Measurements from ENCODE around the gene TYR.
"Not testable (repeated sequence)": the region's sequence is repeated elsewhere in the genome, so short reads cannot be mapped to it uniquely, and the experiment has no call there.

TYR gene

DNA sequence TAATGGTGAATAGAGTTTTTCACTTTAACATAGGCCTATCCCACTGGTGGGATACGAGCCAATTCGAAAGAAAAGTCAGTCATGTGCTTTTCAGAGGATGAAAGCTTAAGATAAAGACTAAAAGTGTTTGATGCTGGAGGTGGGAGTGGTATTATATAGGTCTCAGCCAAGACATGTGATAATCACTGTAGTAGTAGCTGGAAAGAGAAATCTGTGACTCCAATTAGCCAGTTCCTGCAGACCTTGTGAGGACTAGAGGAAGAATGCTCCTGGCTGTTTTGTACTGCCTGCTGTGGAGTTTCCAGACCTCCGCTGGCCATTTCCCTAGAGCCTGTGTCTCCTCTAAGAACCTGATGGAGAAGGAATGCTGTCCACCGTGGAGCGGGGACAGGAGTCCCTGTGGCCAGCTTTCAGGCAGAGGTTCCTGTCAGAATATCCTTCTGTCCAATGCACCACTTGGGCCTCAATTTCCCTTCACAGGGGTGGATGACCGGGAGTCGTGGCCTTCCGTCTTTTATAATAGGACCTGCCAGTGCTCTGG lies at the start of gene TYR:
Gene TYR, plus strand, starts transcription at position 185 of the 541 bp plus-strand sequence. Its CDS starts 79 bp downstream, at position 264.
- DNase-seq, result no peak

DNA sequence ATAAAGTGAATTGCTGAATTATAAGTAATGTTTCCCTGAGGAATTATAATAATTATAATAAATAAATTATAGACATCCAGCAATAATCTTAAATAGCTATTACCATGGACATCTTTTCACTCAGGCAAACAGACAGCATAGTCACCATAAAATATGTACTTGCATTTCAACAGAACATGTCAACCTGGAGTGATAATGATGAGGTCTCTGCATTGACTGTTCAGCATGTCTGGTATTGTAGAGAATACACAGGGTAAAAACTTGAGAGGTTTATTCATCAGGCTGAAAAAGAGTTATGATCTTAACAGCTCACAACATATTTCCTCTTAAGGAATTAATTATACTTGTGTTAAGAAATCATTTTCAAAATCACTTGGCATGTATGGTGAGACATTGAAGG lies 41.1 kb upstream of the TYR start:
- DNase-seq, result no peak

DNA sequence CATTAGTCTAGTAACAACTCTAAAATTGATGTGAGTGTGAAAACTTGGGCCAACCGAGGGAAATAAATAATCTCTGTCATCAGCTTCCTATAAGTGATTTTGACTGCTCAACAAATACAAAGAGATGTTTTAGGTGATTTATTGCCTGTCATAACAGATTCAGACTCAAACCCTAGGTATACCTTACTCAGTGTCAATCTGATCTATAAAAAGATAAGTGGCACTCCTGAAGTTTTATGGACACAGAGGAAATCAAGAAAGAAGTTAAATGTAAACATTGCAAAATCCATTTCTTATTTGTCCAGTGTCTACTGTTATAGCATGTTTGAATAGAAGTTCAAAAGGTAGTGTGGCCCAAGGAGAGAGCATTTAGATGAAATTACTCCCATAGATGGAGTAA lies 30.4 kb upstream of the TYR start:
- no peak for DNase-seq

DNA sequence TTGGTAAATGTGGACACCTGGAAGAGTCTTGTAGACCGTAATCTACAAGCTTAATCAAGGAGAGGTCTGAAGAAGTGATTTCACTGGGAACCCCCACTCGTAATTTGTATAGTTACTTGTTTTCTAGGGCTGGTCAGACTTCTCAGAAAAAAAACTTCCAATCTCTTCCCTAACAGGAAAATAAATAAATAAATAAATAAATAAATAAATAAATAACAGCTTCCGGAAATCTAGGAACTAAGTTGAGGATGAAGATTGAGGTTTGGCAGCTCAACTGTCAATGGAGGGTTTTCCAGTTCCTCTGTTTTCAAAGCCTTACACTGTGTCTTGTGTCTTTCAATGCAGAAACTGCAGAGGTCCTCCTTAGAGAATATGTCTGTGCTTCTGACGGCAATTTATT lies 17.7 kb upstream of the TYR start:
- no peak for DNase-seq

DNA sequence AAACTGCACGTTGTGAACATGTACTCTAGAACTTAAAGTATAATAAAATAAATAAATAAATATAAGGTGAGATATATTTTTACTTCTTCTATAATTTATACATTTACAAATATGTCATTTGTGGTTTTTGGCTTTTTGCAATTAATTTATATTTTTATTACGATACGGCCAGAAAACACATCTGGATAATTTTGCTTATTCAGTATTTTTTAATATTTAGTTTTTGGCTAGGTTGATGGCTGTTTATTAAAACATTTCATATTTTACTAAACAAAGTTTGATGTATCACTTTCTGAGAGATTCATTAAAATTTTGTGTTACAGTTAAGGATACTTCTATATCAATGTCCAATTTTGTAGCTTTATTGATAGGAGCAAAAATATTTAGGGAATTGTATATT lies 15.7 kb upstream of the TYR start:
- DNase-seq, result no peak

DNA sequence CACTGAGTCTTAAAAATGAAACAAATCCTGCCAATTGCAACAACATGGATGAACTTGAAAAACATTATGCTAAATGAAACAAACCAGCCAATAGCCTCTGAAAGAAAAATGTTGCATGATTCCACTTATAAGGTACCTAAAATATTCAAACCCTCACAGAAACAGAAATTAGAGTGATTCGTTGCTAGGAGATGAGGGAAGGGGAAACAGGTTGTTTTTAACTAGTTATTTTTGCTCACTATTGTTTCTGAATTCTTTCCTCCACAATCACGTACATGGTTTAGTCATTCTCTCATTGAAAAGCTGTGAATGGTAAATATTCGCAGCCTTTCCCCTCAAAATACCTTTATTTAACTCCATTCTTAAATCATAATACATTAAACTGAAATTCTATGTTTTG lies 14.0 kb upstream of the TYR start:
- DNase-seq, result no peak

DNA sequence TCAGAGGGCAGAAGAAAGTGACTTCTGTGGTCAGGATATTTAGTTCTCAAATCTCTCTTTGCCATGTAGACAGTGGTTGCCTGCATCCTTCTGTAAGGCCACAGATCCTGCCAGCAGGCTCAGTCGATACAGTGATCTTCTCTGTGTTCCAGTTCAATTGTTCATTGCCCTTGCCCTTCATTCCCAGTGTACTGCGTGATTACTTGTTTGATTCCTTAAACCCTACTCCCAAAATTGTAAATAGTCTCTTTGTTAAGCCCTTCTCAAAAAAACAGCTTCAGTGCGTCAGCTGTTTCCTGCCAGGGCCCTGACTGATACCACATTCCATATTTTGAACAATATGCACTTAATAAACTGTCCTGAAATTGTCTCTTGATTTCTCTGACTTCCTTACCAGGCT lies 9.3 kb upstream of the TYR start:
- no peak for DNase-seq

DNA sequence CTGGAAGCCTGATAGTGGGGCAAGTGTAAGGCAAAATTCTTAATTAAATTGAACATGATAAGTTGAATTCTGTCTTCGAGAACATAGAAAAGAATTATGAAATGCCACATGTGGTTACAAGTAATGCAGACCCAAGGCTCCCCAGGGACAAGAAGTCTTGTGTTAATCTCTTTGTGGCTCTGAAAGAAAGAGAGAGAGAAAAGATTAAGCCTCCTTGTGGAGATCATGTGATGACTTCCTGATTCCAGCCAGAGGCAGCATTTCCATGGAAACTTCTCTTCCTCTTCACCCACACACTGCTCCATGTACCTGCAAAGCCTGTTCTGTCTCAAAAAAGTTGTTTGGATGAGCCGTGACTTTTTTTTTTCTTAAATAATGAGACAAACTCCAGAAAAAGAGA lies 1.9 kb upstream of the TYR start:
- no peak for DNase-seq

DNA sequence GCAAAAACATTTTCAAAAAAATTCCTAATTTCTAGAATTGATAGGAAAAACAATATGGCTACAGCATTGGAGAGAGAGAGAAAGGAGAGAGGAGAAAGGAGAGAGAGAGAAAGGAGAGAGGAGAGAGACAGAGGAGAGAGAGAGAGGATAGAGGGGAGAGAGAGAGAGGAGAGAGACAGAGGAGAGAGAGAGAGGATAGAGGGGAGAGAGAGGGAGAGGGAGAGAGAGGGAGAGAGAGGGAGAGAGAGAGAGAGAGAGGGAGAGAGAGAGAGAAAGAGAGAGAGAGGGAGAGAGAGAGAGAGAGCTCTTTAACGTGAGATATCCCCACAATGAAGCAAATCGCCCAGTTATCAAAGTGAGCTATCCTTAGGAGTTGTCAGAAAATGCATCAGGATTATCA lies 737 bp upstream of the TYR start:
- DNase-seq, result no peak

DNA sequence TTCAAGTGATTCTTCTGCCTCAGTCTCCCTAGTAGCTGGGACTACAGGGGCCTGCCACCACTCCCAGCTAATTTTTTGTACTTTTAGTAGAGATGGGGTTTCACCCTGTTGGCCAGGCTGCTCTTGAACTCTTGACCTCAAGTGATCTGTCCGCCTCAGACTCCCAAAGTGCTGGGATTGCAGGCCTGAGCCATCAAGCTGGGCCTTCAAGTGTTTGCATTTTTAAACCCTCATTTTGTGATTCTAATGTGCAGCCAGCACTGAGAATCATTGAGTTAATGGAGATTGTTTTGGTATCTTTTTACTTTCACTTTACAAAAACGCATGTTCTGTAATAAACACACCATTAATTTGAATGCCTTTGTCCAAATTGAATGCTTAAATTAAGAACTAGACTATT lies 3.4 kb downstream of the TYR start:
- DNase-seq, result no peak

DNA sequence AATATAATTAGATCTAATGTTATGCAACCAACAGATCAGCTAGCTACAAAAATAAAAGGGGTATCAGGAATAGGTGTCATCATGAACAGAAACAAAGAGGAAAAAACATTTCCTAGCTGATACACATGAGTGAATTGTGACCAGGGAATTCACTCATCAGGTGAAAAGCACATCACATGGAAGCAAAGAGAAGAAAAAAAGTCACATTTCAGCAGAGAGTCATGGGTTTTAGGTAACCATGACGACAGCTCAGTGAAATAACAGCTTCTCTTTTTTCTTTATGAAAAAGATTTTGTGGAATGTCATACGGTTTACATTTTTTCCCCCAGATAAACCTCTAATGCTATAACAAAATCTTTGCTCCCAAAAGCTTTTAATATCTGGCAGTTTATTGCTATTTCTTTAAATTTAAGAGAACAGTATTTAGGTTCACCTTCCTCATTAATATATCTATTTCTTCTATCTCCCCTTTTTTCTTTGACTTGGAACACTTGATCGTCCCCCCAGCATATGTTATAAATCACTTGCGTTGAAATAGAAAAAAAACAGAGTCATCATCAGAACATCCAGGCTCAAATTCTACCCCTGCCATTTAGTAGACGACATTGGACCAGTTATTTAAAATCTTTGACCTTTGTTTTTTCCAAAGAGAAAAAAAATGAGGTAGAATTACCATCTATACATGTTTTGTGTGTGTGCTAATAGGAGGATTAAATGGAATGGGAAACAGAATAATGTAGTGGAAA lies 5.3 kb downstream of the TYR start:
- DNase-seq, result no peak

DNA sequence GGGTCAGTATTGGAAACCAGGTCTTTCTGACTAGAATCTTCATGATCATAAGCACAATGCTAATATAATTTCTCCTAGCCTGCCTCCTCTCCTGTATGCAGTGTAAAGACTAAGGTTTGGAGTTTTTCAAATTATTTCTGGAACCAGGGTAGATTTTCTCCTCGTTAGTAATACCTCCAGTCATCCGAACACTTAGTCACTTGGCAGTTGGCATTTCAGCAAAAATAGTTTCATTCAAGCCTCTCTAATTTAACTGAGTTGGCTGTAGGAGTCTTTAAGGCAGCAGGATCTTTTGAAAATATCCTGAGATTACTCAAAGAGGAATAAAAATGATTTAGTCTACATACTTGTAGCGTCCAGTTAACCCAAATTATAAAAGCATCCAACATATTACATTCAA lies 6.3 kb downstream of the TYR start:
- no peak for DNase-seq

DNA sequence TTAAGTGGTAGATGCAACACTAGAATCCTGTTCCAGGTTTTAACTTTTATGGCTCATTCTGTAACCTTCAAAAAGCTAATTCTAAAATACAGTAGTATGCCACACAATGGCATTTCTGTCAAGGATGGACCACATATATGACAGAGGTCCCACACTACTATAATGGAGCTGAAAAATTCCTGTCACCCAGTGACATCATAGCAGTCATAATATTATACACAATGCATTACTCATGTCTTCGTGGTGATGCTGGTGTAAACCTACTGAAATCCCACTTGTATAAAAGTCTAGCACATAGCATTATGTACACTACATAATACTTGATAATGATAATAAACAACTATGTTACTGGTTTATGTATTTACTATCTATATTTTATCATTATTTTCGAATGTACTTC lies 12.1 kb downstream of the TYR start:
- DNase-seq, result no peak

DNA sequence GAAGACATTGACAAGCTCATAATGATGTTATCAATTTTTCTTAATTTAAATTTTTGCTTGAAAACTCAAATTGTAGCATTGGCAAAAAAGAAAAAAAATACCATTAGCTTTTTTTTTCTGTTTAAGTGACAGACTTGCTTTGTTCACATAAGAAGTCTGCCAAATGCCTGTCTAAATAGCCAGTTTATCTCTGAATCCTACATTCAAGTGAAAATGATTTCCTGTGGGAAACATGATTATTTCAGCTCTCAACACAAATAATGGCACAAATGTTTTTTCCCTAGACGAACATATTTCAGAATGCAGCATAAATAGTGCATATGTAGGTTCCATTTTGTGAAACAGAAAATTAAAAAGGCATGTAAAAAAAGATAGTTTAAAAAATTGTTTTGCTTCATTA lies 23.5 kb downstream of the TYR start:
- no peak for DNase-seq

DNA sequence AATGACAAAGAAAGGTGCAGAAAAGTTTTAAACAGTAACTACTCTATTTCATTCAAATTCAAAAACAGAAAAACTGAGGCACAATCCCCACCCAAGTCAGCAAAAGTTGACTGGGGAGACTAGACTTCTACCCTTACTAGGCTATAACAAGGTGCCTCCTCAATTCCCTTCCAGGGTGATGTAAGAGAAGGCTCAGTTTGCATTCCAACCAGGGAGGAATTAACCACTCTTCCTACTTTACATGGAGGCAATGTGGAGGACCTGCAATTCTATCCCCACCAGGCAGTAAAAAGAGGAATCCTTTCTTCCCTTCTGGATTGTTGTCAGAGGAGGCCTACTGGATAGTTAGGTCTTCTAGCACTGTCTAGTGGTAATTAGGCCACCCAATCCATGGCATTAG lies 26.1 kb downstream of the TYR start:
- DNase-seq, result no peak

DNA sequence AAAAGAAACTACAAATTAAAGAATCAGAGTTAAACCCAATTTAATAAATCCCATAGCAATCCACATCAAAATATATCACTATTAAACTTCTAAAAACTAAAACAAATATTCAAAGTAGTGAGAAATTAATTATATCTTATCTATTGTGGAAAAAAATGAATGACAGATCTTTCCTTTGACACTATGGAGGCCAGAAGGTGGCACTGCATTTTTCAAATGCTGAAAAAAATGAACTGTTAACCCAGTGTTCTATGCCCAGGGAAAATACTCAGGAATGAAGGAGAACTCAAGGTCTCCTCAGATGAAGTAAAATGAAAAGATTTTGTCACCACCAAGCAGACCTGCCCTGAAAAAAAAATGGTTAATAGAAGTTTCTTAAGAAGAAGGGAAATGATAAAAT lies 27.7 kb downstream of the TYR start:
- no peak for DNase-seq

DNA sequence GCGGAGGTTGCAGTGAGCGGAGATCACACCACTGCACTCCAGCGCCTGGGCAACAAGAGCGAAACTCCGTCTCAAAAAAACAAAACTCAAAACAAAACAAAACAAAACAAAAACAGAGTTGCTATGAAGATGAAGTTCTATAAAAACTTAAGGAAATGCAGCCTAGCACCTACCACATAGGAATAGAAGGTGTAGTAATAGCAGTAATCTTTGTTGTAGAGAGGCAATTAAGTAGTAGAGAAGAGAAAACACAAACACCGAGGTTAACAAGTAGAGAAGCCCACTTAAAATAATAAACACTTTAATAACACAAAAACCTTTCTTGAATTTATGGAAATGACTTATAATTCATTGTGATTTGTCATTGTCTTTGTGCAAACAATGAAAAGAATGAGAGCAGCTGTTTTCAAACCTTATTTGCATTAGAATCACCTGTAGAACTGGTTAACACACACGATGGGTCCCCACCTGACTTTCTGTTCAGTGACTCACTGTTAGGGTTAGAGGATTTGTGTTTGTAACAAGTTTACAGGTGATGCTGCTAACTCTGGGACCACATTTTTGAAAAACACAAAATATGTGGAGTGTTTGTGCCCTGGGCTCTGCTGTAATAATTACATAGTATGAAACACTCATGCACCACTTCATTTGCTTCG lies 43.1 kb downstream of the TYR start:
- DNase-seq, result no peak

DNA sequence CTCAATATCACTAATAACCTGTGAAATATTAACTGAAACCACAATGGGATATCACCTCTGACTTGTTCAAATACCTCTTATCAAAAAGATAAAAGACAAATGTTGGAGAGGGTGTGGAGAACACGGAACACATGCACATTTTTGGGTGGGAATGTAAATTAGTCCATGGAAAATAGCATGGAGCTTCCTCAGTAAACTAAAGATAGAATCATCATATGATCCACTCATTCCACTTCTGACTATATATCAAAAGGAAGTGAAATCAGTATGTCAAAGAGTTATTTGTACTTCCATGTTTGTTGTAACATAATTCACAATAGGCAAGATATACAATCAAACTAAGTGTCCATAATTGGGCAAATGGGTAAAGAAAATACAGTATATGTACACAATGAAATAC lies 57.4 kb downstream of the TYR start:
- no peak for DNase-seq

DNA sequence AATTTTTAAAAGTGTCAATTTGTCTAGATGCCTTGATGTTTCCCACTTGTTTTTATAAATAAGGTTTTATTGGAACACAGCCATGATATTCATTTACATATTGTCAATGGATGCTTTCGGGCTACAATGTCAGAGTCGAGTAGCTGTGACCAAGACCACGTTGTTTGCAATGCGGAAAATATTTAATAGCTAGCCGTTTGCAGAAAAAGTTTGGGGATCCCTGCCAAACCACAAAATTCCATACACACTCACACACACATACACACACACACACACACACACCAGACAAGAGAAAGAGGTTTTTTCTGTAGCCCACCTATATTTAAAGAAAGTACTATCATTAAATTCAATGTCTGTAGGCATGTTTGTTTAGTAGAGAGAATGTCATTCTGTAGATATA lies 58.3 kb downstream of the TYR start:
- no peak for DNase-seq

DNA sequence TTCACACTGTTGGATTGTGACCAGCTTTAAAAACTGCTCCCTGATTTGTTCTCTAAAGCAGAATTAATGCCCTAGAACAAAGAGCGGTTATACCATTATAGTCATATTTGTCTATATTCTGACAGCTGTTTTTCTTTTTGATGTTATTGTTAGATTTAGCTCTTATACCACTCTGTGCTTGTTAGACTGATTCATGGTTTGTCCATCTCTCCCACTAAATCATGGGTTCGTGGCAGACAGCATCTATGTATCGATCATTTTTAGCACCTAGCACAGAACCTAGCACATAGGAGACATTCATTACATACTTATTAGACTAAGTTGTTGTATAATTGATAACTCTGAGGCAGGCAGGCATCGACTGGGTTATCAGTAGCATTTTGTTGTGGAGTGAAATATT lies 69.3 kb downstream of the TYR start:
- DNase-seq, result not testable (repeated sequence)

DNA sequence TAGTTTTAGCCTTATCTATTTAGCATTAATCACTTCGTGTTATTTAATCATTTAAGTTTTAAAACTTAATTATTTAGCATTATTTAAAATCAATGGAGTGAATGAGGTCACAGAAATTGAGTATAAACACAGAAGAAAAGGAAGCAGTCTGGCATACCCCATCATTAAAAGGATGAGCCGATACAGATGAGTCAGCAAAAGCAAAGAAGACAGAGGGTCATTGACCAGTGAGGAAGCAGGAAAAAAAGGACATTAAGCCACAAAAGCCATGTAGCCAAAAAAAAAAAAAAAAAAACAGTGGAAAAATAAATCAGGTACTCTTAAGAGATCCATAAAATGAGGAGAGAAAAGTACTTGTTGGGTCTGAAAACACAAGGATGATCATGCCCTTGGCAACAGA lies 71.5 kb downstream of the TYR start:
- DNase-seq, result no peak

DNA sequence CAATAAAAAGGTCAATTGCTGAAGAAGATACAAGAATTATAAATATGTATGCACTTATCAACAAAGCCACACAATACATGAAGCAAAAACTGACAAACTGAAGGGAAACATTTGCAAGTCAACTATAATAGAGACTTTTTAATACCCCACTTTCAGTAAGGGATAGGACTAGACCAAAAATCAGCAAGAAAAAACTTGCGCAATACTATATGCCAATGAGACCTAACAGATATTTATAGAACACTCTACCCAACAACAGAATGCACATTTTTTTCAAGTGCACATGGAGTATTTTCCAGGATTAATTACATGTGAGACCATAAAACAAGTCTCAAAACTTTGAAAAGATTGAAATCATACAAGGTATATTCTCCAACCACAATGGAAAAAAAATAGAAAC lies 83.8 kb downstream of the TYR start:
- not testable (repeated sequence) for DNase-seq

DNA sequence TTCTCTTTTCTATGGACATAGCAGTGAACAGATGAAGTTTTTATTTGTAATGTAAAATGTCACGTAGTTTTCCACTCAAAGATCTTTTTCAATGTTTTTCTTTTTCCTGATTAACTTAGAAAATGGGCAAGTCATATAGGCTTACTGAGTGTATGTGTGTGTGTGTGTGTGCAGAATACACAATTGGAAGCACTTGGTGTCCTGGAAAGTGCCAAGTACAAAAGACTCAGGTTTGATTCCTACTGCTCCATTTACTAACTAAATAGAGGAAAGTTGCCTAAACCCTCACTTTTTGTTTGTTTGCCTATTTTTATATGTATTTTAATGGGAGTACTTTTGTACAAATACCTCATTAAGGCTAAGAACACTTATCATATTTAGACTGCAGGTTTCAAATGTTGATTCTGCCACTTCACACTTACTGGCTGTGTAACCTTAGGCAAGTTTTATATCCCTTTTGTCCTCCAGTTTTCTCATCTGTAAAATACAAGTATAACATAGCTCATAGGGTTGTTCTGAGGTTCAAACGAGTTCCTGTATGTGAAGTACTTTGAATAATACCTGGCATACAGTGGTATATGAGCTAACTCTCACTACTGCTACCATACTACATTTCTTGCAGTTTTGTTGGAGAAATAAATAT lies 90.1 kb downstream of the TYR start:
- no peak for DNase-seq

DNA sequence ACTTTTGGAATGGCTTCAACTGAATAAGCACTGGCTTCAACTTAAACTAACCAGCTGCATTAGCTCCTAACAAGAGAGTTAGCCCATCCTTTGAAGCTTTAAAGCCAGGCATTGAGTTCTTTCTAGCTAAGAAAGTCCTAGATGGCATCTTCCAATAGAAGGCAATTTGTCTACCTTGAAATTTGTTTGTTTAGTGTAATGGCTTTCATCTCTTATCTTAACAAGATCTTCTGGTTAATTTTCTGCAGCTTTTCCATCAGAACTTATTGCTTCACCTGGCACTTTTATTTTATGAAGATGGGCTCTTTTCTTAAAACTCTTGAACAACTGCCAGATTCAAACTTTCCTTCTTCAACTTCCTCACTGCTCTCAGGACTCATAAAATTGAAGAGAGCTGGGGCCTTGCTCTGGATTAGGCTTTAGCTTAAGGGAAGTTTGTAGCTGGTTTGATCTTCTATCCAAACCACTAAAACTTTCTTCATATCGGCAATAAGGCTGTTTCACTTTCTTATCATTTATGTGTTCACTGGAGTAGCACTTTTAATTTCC lies 94.9 kb downstream of the TYR start:
- DNase-seq, result not testable (repeated sequence)

Measured in NCI-H1048 (cell line).